PC-9 (cell line): Measurements from ENCODE around the gene RB1.

Source experiments
- CTCF ChIP-seq: fragments of 200-600 bp; sonication (generic); conservative IDR thresholded peaks from 2 replicates; pipeline ENCODE4 v1.6.1; 2017; ENCODE audit warnings: mixed run types, antibody characterized with exemption, mild to moderate bottlenecking, moderate library complexity
- EZH2 ChIP-seq: fragments of 200-600 bp; sonication (generic); IDR thresholded peaks from 2 replicates; pipeline ENCODE4 v1.8.0; 2017; ENCODE audit warnings: antibody characterized with exemption, low read depth

GRCh38 chr13:48400850-48401291 is 97.3 kb downstream of the RB1 start:
- TF ChIP-seq CTCF (no peak), EZH2 (no peak)
